Measurements from ENCODE around the gene NOL11.
"Not testable (repeated sequence)": the region's sequence is repeated elsewhere in the genome, so short reads cannot be mapped to it uniquely, and the experiment has no call there.

NOL11 gene

DNA sequence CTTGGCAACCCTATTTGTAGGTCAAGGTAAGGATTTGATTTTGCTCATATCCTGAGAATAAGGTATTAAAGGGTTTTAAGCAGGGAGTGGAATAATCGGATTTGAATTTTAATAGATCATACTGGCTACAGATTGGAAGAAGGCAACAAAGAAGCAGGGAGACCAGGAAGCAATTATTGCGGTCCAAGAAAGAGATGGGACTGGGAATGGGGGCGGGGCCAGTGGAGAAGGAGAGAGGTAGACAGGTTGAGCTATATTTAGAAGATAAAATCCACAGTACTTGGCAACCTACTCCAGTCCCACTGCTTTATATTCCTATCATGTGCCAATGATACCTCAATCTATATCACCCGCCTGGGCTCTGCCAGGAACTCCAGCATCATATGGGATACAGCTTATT lies 5.8 kb upstream of the NOL11 start:
- DNase-seq, result no peak

DNA sequence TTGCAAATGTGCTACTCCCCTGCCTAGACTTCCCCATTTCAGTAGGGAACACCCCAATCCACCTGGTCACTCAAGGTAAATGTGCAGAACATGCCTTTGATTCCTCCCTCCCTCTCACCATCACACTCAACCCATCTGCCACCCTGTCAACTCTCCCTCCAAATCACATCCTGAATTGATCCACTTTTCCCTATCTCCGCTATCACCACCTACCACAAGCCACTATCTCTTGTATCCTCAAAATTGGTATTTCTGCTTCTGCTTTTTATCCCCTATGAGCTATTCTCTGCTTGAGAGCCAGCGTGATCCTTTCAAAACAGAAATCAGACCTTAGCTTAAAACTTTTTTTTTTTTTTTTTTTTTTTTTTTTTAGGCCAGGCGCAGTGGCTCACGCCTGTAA lies 5.4 kb upstream of the NOL11 start:
- no peak for DNase-seq

DNA sequence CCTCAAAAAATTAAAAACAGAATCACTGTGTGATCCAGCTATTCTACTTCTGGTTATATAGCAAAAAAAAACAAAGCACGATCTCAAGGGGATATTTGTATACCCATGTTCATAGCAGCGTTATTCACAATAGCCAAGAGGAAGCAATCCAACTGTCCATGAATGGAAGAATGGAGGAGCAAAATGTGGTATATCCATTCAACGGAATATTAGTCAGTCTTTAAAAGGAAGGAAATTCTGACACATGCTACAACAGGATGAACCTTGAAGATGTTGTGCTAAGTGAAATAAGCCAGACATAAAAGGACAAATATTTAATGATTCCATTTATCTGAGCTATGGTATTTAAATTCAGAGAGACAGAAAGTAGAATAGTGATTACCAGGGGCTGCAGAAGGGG lies 4.6 kb upstream of the NOL11 start:
- no peak for DNase-seq

DNA sequence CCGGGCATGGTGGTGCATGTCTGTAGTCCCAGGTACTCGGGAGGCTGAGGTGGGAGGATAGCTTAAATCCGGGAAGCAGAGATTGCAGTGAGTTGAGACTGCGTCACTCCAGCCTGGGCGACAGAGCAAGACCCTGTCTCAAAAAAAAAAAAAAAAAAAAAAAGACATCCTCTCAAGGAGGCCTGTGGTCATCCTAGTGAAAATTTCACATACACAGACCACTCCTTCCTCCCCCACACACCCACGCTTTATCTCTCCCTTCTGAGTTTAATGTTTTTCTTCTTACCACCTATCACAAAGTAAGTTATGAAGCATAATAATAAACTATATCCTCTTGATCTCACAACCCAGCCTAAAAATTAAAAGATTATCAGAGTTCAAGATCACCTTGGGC lies 1.3 kb upstream of the NOL11 start:
- no peak for DNase-seq

DNA sequence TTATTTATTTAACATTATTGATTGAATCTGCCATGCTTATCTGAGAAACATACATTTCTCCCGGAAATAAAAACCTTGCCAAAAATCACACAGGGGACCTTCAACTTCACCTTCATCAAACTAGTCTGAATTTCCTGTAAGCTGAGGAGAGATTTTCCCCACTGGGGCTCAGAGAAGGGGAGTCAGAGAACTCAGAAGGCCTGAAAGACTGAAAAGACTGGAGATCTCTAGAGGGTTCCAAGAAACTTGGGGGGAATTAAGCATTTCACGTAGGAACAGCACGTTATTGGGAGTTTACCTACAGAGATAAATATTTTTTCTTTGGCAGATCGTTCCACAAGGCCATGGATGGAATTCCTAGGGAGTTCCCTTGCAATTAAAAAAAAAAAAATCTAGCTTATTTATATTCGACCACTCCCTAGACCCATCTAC lies 528 bp upstream of the NOL11 start:
- no peak for DNase-seq

DNA sequence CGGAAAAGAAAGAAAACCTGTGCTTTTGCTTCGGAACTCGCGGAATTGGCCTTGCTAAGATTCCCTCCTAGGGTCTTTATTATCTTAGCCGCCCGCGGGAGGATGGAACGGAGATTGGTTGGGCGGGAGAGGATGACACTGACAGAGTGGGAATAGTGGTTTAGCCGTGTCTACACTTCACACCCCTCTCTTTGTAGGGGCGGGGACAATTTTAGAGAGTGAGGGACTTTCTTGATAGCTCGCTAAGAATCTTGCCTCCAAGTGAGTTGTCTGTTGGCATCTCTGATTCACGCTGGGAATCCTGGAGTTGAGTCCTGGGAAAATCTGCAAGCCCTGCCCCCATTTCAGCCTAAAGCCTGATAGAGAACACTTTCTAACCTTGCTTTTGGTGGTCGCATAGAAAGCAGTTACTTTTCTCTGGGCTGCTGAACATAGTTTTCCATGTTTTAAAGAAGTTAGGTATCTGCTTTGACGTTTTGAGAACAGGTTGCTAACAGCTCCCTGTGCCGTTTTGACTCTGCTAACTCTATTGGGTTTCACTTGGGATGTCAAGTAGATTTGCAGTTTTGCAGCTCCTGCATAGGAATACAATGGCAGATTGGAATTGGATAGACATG lies 697 bp downstream of the NOL11 start:
- DNase-seq, result peak; percentile 75

DNA sequence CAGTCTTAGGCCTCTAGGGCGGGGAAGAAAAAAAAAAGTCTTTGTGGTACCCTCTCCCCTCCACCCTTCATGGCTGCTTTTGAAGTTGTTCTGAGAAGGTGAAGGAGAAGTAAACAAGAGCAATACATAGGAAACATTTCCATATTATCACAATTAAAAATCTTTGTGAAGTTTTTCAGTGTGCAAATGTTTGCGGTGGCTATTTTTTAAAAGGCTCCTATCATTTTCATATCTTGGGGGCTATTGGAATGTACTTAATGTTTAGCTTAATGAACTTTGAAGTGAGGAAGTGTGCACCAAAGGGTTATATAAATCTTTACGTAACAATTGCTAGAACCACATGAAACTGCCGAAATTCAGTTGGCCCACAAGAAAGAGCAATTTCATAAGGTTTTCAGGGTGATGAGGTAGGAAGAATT lies 7.6 kb downstream of the NOL11 start:
- no peak for DNase-seq

DNA sequence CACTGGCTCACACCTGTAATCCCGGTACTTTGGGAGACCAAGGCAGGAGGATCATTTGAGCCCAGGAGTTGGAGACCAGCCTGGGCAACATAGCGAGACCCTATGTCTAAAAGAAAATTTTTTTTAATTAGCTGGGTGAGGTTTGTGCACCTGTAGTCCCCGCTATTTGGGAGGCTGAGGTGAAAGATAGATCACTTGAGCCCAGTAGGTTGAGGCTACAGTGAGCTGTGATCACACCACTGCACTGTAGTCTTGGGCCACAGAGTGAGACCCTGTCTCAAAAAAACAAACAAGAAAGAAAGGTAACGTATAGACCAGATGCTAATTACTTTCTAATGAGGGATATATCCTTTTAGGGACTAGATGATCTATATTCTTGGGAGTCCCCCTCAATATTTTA lies 8.1 kb downstream of the NOL11 start:
- DNase-seq, result no peak

DNA sequence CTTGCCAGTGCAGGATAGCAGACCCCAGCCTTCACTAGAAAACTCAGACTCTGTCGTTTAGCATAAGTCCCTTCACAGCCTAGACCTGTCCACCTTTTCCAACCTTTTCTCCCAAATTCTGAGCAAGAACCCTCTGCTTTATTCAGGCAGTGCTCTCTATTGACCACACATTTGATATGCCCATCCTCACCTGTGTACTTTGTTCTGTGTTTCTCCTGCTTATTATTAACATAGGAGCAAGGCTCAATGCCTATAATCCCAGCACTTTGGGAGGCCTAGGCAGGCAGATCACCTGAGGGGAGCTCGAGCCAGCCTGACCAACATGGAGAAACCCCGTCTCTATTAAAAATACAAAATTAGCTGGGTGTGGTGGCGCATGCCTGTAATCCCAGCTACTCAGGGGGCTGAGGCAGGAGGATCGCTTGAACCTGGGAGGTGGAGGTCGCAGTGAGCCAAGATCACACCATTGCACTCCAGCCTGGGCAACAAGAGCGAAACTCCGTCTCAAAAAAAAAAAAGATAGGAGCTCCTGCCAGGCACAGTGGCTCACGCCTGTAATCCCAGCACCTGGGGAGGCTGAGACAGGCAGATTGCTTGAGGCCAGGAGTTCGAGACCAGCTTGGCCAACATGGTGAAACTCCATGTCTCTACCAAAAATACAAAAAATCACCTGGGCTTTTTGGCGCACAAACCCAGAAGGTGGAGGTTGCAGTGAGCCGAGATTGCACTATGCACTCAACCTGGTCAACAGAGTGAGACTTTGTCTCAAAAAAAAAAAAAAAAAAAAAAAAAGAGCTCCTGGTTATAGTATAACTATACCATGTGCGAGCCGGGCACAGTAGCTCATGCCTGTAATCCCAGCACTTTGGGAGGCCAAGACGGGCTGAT lies 9.7 kb downstream of the NOL11 start:
- not testable (repeated sequence) for DNase-seq

DNA sequence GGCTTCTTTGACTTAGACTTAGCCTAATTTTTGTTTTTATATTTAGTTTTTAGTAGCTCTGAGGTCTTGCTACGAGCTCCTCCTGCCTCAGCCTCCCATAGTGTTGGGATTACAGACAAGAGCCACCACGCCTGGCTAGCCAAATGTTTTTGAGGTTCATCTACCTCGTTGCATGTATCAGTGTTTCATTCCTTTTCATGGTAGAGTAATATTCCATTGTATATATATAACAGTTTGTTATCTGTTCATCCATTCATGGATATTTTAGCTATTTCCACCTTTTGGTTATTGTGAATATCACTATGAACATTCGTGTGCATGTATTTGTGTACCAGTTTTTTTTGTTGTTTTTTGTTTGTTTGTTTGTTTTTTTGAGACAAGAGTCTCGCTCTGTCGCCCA lies 12.2 kb downstream of the NOL11 start:
- DNase-seq, result no peak

DNA sequence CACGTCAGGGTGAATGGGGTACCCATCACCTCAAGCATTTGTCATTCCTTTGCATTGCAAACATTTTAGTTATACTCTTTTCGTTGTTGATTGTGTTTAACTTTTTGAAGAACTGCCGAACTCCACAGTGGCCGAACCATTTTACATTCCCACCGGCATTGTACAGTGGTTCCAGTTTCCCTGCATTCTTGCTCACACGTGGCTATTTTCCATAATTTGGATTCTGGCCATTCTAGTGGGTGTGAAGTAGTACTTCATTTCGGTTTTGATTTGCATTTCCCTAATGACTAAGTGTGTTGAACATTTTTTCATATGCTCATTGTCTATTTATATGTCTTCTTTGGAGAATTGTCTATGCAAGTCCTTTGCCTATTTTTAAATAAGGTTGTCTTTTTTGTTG lies 13.0 kb downstream of the NOL11 start:
- DNase-seq, result no peak

DNA sequence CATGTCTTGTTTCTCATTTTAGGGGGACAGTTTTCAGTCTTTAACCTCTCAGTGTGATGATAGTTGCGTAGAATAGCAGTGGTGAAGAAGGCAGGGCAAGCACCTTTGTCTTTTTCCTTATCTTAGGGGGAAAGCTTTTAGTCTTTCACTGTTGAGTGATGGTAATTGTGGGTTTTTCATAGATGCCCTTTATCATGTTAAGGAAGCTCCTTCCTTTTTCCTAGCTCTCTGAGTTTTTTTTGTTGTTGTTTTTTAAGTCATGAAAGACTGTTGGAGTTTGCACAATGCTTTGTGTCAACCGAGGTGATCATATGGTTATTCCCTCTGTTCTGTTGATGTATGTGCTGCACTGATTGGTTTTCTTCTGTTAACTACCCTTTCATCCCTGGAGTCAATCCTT lies 15.7 kb downstream of the NOL11 start:
- DNase-seq, result no peak

DNA sequence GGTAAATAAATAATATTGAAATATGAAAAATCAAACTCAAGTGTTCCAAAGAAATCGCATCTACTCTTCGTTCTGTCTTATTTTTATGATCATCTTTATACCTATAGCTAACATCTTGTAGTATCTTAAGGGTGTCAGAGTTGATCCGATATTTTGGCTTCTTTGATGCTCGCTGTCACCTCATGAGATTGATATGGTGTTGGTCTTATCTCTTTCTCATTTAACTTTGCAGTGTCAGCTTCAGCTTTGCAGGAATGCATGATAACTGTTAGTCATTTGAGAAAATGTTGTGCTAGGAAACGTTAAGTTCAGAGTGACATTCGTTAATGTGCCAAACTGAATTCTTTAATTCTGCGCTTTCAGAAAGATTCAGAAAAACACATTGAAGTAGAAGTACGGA lies 19.4 kb downstream of the NOL11 start:
- DNase-seq, result no peak

DNA sequence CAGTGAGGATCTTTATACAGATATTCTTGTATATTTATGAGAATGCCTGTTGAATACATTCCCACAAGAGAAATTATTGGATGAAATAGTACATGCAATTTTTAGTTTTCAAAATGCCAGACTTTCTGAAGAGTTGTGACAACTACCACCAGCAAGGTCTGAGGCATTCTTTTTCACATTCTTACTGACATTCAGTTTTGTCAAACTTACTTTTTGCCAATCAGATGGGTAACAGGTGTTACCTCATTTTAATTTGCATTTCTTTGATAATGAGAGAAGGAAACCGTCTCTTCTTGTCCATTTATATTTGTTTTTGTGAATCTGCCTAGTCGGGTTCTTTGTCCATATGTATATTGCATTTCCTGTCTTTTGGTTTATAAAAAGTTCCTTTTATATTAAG lies 24.3 kb downstream of the NOL11 start:
- DNase-seq, result no peak

DNA sequence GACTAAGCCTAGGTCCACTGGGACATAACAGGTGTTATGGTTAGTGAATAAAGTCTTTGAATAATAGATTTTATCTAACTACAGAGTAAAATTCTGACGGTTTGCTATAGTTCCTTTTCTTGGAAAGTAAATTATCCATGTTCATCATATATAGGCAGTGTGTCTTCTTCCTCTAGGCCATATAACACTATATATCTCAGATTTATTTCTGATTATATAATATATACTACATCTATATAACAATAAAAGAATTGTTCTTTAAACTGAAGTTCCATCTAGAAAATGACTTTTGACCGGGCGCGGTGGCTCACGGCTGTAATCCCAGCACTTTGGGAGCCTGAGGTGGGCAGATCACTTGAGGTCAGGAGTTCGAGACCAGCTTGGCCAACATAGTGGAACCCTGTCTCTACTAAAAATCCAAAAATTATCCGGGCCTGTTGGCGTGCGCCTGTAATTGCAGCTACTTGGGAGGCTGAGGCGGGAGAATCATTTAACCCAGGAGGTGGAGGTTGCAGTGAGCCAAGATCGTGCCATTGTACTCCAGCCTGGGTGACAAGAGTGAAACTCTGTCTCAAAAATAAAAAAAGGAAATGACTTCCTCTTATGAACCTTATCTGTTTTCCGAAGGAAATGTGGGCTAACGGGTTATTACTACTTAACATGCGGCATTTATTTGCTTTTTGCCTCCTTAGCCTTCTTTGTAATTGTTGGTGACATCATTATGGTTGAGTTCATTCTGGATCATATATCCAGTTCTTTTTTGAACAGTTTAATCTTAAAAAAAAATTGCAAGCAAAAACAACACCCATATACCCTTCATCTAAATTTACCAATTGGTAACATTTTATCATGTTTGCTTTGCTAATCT lies 29.2 kb downstream of the NOL11 start:
- DNase-seq, result no peak

DNA sequence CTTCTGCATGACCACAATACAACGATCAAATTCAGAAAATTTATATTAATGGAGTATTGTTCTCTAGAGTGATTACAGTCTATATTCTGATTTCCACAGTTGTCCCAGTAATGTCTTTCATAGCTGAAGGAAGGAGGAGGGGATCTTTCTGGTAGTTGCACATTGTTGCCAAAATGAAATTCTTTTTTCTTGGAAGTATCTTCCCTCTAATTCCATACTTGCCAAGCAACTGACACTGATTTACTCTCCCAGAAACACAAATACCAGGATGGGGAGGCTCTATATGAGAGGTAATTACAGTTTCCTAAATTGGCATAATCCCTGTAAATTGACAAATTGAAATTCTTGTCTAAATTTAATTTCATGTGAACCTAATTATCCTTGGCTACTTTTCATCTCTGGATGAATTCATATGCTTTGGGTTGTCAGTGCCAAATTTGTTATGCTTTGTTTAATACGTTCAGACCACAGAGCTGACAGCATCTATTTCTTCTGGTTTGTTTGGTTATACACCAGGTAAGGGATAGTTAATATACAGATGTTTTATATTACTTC lies 30.0 kb downstream of the NOL11 start:
- no peak for DNase-seq

DNA sequence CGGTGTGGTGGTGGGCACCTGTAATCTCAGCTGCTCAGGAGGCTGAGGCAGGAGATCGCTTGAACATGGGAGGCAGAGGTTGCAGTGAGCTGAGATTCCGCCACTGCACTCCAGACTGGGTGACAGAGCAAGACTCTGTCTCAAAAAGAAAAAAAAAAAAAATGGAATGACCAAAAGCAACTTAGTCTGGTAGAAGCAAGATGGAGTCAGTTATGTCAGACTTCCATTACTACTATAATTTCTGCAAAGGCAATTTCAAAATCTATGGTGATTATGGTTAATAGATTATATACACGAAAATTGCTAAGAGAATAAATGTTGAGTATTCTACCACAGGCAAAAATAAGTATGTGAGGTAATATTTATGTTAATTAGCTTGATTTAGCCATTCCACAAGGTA lies 32.3 kb downstream of the NOL11 start:
- no peak for DNase-seq

DNA sequence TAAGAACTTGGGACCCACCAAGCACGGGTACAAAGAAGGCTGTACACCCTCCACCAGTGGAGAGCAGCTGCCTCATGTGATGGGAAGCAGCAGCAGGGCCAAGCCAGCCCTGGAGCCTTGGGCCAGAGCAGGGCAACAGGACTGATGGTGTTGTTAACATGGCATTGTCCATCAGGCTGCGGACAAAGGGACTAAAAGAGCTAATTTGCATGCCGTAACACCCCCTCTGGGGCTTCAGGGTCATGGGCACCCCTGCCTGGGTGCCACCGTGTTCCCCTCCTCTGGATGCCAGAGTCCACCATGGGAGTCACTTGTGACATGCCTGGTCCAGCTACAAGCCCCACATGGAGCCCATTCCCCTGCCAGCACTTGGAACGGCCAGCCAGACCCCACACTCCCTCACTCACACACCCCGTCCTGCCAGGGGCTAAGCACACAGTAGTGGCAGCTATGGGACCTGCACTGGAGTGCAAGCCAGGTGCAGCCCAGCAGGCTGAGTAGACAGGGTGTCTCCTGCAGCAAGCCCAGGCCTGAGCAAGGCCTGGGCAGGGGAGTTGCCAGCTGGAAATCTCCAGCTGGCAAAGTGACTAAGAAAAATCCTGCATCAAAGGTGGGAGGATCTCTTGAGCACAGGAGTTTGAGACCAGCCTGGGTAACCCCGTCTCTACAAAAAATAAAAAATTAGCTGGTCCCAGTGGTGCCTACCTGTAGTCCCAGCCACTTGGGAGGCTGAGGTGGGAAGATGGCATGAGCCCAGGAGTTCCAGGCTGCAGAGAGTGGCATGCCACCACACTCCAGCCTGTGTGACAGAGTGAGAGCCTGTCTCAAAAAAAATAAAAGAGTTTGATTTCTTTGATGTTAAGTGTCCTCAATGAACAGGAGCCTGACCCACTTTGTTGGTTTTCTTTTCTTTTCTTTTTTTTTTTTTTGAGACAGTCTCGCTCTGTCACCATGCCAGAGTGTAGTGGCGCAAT lies 33.7 kb downstream of the NOL11 start:
- DNase-seq, result no peak

DNA sequence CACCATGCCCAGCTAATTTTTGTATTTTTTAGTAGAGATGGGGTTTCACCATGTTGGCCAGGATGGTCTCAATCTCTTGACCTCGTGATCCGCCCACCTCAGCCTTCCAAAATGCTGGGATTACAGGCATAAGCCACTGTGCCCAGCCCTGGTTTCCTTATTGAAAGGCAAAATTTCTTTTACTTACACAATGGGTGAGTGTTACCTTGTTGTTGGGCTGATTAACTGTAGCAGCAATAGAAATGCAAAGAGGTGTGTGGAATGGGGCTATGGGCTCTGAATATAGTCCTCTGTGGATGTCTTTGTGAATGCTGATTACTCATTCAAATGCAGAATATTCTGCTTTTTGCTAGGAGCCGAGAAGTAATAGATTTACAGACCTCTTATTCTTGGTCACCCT lies 34.4 kb downstream of the NOL11 start:
- not testable (repeated sequence) for DNase-seq

DNA sequence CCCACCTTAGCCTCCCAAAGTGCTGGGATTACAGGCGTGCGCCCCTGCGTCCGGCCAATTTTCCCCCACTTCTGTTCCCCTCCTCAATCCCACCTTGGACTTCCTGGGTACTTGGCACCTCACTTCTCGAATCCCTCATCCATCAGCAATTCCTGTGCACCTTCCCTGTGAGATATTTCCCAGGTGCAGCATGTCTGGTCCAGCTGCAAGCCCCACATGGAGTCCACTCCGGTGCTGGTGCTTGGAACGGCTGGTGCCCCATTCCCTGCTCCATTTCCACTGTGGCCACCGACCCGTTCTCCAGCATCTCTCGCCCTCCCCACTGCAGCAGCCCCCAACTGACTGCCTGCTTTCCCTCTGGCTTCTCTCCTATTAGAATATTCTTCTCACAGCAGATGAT lies 35.3 kb downstream of the NOL11 start:
- no peak for DNase-seq

DNA sequence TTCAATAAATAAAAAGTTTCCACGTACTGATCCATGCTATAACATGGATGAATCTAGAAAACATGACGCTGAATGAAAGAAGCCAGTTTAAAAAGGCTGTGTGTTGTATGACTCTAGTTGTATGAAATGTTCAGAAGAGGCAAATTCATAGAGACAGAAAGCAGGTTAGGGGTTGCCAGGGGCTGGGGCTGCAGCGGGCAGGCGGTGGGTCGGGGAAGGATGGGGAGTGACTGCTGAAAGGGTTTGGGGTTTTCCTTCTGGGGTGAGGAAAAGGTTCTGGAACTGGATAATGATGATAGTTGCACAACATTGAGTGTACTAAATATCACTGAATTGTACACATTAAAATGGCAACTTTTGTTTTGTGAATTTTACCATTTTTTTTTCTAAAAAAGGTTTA lies 36.3 kb downstream of the NOL11 start:
- DNase-seq, result no peak

DNA sequence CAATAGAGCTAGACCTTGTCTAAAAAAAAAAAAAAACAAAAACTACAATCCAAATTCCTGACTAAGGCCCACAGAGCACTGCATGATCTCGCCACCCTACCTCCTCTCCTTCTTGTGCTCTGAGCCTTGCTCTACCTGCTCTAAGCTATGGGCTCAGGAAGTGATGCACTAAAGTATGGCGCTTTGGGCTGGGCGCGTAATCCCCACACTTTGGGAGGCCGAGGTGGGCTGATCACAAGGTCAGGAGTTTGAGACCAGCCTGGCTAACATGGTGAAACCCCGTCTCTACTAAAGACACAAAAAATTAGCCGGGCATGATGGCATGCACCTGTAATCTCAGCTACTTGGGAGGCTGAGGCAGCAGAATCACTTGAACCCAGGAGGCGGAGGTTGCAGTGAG lies 37.0 kb downstream of the NOL11 start:
- not testable (repeated sequence) for DNase-seq
